Measurements from ENCODE around the gene C16orf92. TPM values are rescaled to one million over a fixed set of nuclear protein-coding genes. Genes with fewer than 3 reads are reported as not detected.
A peak's percentile ranks its signal among the peaks of the same experiment; 100 is the strongest.

C16orf92 gene
- total and polyA plus RNA-seq, 12 donors: not detected

GRCh38 chr16:29984137-29984763 is 38.7 kb upstream of the C16orf92 start:
- WGBS, 4 donors: 78 to 84% (median 82%) methylated on average over 6 of the region's 6 CpGs

GRCh38 chr16:29984764-29985147 is 38.2 kb upstream of the C16orf92 start:
- no peak overlapping the region for H3K4me3 ChIP-seq
- no peak for DNase-seq
- H3K36me3 ChIP-seq (replicated peaks in 1 of 2): peaks cover 0 to 99% of the 10 kb centered on the region in 2 donors
- H3K27me3 ChIP-seq: no peaks in the 10 kb centered on the region
- no peak overlapping the region for H3K27ac ChIP-seq
- no peak for TF ChIP-seq POLR2A (IDR thresholded peaks at IDR 0.05)
- no peak for TF ChIP-seq CTCF (IDR thresholded peaks at IDR 0.05)
- no peaks in the 10 kb centered on the region for H3K9me3 ChIP-seq (replicated peaks in 1 of 3)
- intact Hi-C loops (cut with DNase I): no loop called here
- peaks cover 6 to 8% of the 10 kb centered on the region in 2 donors for H3K4me1 ChIP-seq (replicated peaks in 1 of 2)
- 80 to 91% (median 89%) methylated on average over 5 of the region's 5 CpGs for WGBS, 4 donors

More at GRCh38 chr16:29984137-29984763, 38.7 kb upstream of the C16orf92 start:
- no peaks in the 10 kb centered on the region for H3K27me3 ChIP-seq
- H3K36me3 ChIP-seq (replicated peaks in 1 of 2): peaks cover 0 to 100% of the 10 kb centered on the region in 2 donors
- no peak for DNase-seq
- intact Hi-C loops (cut with DNase I): no loop called here
- TF ChIP-seq CTCF (IDR thresholded peaks at IDR 0.05) (no peak), POLR2A (IDR thresholded peaks at IDR 0.05) (no peak)
- peaks cover 9 to 13% of the 10 kb centered on the region in 2 donors for H3K4me1 ChIP-seq (replicated peaks in 1 of 2)
- no peaks in the 10 kb centered on the region for H3K9me3 ChIP-seq (replicated peaks in 1 of 3)
- H3K4me3 ChIP-seq: no peak overlapping the region
- H3K27ac ChIP-seq: peak overlapping the region in 1 of 5 donors; percentile 20

GRCh38 chr16:29985271-29985811 is 37.7 kb upstream of the C16orf92 start:
- Histone ChIP-seq H3K27ac (no peak overlapping the region), H3K4me3 (no peak overlapping the region), H3K9me3 (replicated peaks in 1 of 3) (no peaks in the 10 kb centered on the region), H3K27me3 (no peaks in the 10 kb centered on the region), H3K36me3 (replicated peaks in 1 of 2) (peaks cover 0 to 99% of the 10 kb centered on the region in 2 donors), H3K4me1 (replicated peaks in 1 of 2) (peaks cover 0 to 2% of the 10 kb centered on the region in 2 donors)
- no peak for DNase-seq
- WGBS, 4 donors: 91 to 95% (median 94%) methylated on average over 15 to 28 of the region's 28 CpGs
- intact Hi-C loops (cut with DNase I): no loop called here
- no peak for TF ChIP-seq POLR2A (IDR thresholded peaks at IDR 0.05)
- TF ChIP-seq CTCF (IDR thresholded peaks at IDR 0.05): no peak

GRCh38 chr16:29986231-29986630 is 36.8 kb upstream of the C16orf92 start:
- H3K27ac ChIP-seq: no peak overlapping the region
- WGBS, 4 donors: 91 to 100% (median 94%) methylated on average over 2 to 20 of the region's 20 CpGs
- H3K4me1 ChIP-seq (replicated peaks in 1 of 2): no peaks in the 10 kb centered on the region
- peaks cover 0 to 99% of the 10 kb centered on the region in 2 donors for H3K36me3 ChIP-seq (replicated peaks in 1 of 2)
- TF ChIP-seq CTCF (IDR thresholded peaks at IDR 0.05) (no peak), POLR2A (IDR thresholded peaks at IDR 0.05) (no peak)
- H3K27me3 ChIP-seq: no peaks in the 10 kb centered on the region
- intact Hi-C loops (cut with DNase I): no loop called here
- no peak overlapping the region for H3K4me3 ChIP-seq
- no peaks in the 10 kb centered on the region for H3K9me3 ChIP-seq (replicated peaks in 1 of 3)
- DNase-seq: no peak

Data from adrenal gland (tissue), 12 donors.